Activated CD8-positive, alpha-beta memory T cell treated with anti-CD3 and anti-CD28 coated beads for 4 hours (primary cell): Measurements from ENCODE around the gene GSTM2.

Experiments used
- DNase-seq, 2 donors: peaks; one replicate each; pipeline ENCODE4 v3.0.0-alpha.2; 2020; ENCODE audit warnings: low read depth in 2 of 2

Gene GSTM2

DNA sequence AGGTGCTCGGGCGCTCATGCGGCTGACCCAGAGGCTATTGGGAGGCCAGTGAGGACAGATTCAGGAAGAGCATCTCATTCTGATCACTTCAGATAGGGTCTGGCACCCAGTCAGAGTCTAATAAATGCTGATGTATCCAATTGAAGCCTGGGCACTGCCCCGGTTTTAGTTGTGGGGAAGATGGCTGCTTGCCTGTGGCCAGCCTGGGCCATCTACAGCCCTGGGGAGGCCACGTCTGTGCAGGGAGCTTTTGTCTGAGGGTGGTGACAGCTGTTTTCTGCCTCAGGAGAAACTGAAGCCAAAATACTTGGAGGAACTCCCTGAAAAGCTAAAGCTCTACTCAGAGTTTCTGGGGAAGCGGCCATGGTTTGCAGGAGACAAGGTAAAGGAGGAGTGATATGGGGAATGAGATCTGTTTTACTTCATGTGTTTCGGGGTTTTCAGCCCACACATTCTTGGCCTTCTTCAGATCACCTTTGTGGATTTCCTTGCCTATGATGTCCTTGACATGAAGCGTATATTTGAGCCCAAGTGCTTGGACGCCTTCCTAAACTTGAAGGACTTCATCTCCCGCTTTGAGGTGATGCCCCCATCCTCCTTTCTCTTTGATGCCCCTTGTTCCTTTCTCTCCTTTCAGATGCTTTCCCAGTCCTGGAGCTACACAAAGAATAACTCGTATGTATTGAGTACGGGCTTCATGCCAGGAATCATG lies 47.0 kb downstream of the GSTM2 start:
- DNase-seq = no peak

DNA sequence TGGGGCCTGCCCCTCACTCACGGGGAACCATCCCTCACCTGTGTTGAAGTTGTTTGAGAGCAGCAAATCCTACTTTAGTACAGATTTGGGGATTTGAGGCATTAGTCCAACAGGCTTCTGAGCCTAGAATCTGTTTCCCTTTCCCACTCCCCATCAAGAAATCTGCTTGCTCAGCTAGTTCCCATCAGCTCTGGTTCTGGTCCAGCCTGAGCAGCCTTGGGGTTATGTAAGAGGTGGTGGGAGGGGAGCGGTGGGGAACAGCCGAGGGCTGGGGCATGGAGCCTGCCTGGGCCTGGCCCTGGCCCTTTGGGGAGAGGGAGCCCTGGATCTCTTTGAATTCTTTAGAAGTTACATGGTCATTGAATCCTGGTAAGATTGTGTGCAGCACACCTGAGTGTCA lies 48.3 kb downstream of the GSTM2 start:
- DNase-seq = no peak

DNA sequence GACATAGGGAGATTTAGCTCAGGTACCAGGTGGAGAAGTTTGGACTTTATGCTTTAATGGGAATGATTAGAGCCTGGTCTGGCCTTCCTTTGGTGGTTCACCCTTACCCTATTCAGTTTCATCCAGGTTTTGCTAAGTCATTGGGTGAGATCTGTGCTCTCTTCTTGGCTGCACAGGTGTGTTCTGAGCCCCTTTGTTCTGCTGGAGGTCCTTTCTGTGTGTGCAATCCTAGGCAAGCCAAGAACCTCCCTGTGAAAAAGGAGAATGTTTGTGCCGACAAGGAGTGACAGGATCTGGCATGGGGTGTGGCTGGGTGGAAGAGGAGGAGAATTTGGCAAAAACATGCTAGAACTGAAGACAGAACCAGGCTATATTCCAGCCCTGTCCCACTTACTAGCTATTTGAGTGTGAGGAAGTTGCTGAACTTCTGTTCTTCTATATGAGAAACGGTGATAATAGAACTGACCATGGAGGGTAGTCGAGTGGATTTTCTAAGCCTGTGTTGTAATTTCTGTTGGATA lies 48.8 kb downstream of the GSTM2 start:
- no peak for DNase-seq

DNA sequence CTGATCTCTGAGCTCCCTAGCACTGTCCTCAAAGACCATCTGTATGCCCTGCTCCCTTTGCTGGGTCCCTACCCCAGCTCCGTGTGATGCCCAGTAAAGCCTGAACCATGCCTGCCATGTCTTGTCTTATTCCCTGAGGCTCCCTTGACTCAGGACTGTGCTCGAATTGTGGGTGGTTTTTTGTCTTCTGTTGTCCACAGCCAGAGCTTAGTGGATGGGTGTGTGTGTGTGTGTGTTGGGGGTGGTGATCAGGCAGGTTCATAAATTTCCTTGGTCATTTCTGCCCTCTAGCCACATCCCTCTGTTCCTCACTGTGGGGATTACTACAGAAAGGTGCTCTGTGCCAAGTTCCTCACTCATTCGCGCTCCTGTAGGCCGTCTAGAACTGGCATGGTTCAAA lies 49.9 kb downstream of the GSTM2 start:
- DNase-seq = no peak

DNA sequence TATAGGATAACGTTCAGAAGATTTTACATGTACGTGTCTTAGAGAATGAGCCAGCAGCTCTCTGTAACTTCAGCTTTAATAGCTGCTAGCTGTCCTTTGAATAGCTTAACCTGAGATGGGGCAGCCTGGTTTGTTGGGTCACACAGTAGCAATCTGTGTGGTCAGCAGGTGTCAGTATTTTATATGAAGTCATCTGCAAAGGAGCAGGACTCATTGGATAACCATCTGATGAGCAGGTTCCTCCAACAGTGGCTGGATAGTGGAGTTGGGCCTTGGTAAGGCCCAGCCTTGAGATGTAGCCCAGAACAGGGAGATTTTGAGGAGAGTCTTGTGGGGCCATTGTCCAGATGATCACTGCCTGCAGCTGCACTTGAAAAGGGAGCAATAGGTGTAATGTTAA lies 50.6 kb downstream of the GSTM2 start:
- DNase-seq = no peak

DNA sequence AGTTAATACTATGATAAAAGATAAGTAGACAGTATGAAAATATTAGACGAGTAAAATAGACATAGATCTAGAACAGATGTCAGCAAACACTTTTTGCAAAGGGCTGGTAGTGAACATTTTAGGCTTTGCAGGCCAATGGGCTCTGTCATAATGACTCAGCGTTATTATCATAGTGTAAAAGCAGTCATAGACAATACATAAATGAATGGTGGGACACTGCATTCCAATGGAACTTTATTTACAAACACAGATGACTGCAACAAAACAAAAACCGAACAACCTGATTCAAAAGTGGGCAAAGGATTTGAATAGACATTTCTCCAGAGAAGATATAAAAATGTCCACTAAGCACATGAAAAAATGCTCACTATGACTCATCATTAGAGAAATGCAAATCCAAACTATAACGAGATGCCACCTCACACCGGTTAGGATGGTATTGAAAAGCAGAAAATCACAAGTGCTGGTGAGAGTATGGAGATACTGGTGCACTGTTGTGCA lies 51.5 kb downstream of the GSTM2 start:
- DNase-seq = no peak

DNA sequence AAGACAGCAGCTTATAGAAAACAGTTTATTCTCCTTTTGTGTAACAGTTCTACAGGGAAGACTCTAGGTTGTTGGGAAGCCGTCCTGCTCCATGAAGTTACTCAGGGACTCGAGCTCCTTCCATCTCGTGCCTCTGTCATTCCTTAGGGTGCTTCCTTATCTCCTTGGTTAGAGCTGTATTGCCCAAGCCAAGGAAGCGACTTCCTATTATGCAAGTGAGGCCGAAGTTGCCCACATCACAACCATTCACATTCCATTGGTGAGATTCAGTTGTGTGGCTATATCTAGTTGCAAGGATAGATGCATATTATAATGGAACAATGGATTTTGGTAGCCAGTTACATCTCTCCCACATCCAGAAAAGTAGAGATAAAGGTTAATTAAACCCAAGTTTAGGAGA lies 53.2 kb downstream of the GSTM2 start:
- no peak for DNase-seq

DNA sequence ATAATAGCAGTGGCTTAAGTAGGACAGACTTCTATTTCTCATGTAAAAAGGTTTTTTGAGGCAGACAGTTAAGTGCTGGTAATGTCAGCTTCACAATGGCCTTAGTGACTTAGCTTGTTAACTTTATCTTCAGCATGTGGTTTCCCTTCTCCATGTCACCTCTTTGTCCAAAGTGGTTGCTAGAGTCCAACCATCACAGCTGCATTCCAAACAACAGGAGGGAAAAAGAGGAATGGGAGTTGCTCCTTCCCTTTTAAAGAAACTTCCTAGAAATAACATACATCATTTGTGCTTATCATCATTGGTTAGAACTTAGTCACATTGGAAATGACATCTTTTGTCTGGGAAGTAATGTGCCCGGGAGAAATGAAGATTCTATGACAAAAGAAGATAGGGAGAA lies 54.1 kb downstream of the GSTM2 start:
- DNase-seq = no peak

DNA sequence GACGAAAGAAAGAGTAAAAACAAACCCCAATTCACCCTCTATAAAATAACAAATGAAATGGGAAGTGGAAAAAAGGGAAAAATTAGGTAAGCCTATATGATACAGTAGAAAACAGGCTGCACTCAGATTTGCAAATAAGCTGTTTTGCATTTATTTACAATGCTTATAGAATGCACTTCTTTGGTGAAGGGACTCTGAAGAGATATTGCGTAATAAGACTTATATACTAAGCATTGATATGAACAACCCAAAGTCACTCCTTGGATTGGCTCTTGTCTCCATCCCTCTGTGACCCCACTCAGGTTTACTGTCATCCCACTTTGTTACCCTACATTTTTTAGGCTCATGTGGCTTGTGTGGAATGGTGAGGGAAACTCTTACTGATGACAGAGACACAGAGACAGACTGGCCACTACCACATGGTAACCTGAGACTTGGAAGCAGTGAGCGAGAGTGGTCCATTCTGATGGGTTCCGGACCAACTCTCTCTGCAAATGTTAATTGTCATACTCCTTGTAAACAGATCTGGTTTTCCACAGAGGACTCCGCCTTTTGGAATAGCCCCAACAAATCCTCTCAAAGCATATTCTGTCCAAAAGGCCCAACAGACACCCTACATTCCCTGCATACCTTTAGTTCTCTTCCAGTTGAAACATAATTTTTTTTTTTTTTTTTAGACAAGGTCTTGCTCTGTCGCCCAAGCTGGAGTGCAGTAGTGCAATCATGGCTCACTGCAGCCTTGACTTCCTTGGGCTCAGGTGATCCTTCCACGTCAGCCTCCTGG lies 55.2 kb downstream of the GSTM2 start:
- DNase-seq = no peak
